Coronary artery (tissue), 2 donors: Measurements from ENCODE around the gene OR13A1.

Experiments
- DNase-seq: peaks from one replicate; pipeline ENCODE4 v3.0.0-alpha.2; 2017; ENCODE audit warnings: low spot score
- H3K27ac ChIP-seq, 2 donors: fragments of 200-600 bp; sonication (generic); one replicate each; pipeline ENCODE4 v1.5.1; 2016 to 2019
- H3K4me3 ChIP-seq: fragments of 200-600 bp; sonication (generic); 2 replicates; pipeline ENCODE4 v1.5.1; 2016; ENCODE audit warnings: mild to moderate bottlenecking, moderate library complexity
- CTCF ChIP-seq: fragments of 200-600 bp; sonication (generic); IDR thresholded peaks from one replicate; pipeline ENCODE4 v1.5.1; 2019; ENCODE audit warnings: antibody characterized with exemption

Gene OR13A1

GRCh38 chr10:45256246-45256645, 59.2 kb downstream of the OR13A1 start:
- TF ChIP-seq CTCF, result no peak
- no peak overlapping the region for H3K4me3 ChIP-seq
- H3K27ac ChIP-seq, result no peak overlapping the region
- no peak for DNase-seq

DNA sequence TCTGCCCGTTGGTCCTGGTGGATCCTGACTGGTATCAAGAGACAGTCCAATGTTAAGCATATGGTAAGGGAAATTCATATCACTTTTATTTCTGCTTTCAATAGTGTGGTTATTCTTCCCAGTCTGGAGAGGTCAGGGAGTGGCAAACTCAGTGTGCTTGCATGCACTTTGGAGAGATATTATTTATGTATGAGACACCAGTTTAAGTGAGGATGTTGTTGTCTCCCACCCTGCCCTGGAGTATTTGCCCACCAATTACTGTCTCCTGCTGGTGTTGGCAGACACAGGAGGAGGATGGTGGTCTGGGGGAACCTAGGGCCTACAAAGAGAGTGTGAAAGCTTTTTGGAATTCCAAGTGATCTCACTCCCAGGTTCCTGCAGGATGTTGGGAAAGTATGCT, 59.7 kb downstream of the OR13A1 start:
- no peak for DNase-seq
- Histone ChIP-seq H3K4me3 (no peak overlapping the region), H3K27ac (no peak overlapping the region)
- no peak for TF ChIP-seq CTCF

DNA sequence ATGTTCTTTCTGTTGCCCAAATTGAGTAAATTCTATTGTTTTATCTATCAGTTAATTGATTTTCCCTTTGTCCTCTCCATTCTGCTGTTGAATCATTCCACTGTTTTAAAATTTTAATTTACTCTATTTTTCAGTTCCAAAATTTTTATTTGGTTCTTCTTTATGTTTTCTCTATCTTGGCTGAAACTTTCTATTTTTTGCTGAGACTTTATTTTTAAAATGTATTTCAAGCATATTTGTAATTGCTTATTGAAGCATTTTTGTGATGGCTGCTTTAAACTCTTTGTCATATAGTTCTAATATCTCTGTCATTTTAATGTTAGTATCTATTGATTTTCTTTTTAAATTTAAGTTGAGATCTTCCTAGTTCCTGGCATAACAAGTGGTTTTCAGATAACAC, 60.5 kb downstream of the OR13A1 start:
- TF ChIP-seq CTCF, result no peak
- H3K4me3 ChIP-seq, result no peak overlapping the region
- H3K27ac ChIP-seq, result no peak overlapping the region
- no peak for DNase-seq

GRCh38 chr10:45253183-45253914, 62.1 kb downstream of the OR13A1 start:
- no peak overlapping the region for H3K27ac ChIP-seq
- TF ChIP-seq CTCF, result no peak
- H3K4me3 ChIP-seq, result no peak overlapping the region
- DNase-seq, result no peak
